Breast epithelium (tissue), 4 donors: ENCODE data around the gene CATSPER1. TPM values are rescaled to one million over a fixed set of nuclear protein-coding genes. Genes with fewer than 3 reads are reported as not detected.
"Not testable (repeated sequence)": the region's sequence is repeated elsewhere in the genome, so short reads cannot be mapped to it uniquely, and the experiment has no call there.

Experiments
- DNase-seq, 2 donors: peaks; one replicate each; pipeline ENCODE4 v3.0.0-alpha.2; 2019; ENCODE audit warnings: low spot score in 2 of 2
- H3K27ac ChIP-seq, 2 donors: fragments of 200-600 bp; sonication (generic) in 1 of 2; one replicate each; pipeline ENCODE4 v1.5.1; 2016 to 2019; ENCODE audit warnings: mild to moderate bottlenecking in 1 of 2
- H3K27me3 ChIP-seq, 2 donors: fragments of 200-600 bp; sonication (generic) in 1 of 2; one replicate each; pipeline versions ENCODE4 v1.5.1 to v1.6.0; 2017 to 2019; ENCODE audit warnings: control low read depth in 1 of 2, mild to moderate bottlenecking in 1 of 2
- H3K36me3 ChIP-seq: fragments of 200-600 bp; one replicate; pipeline ENCODE4 v1.5.1; 2019
- H3K4me1 ChIP-seq, 2 donors: fragments of 200-600 bp; sonication (generic); one replicate each; pipeline ENCODE4 v1.5.1; 2016 to 2019; ENCODE audit warnings: control low read depth in 1 of 2
- H3K4me3 ChIP-seq, 3 donors: fragments of 200-600 bp; sonication (generic); 1 replicate in 2 of 3; 2 replicates in 1 of 3; pipeline ENCODE4 v1.5.1; 2016 to 2019; ENCODE audit warnings: mild to moderate bottlenecking in 3 of 3, moderate library complexity in 2 of 3
- H3K9me3 ChIP-seq, 2 donors: fragments of 200-600 bp; sonication (generic) in 1 of 2; one replicate each; pipeline ENCODE4 v1.5.1; 2016 to 2019; ENCODE audit warnings: control low read depth in 1 of 2
- CTCF ChIP-seq, 3 donors: fragments of 450-650 bp; IDR thresholded peaks; one replicate each; pipeline ENCODE4 v1.5.1; 2016 to 2017; ENCODE audit warnings: antibody characterized with exemption in 3 of 3, mild to moderate bottlenecking in 3 of 3, moderate library complexity in 3 of 3
- POLR2A ChIP-seq: fragments of 450-650 bp; IDR thresholded peaks from one replicate; pipeline ENCODE4 v1.6.1; 2016; ENCODE audit warnings: antibody characterized with exemption, mild to moderate bottlenecking, moderate library complexity
- POLR2AphosphoS5 ChIP-seq, 3 donors: sonication (generic); formaldehyde crosslinking; IDR thresholded peaks; one replicate each; pipeline ENCODE4 v1.6.1; 2017; ENCODE audit warnings: antibody characterized with exemption in 3 of 3
- intact Hi-C: fragments of 100-400 bp; cut with DNase I; formaldehyde crosslinking; loops from one replicate; pipeline ENCODE4 v1.15.1; 2023; ENCODE audit warnings: low total_unique reads
- total RNA-seq, 3 donors: library from RNA; depleted of rRNA; stranded (reverse); fragments of >200 nt; gene quantifications; one replicate each; pipeline ENCODE4 v1.1.0, GENCODE V29; 2016

The CATSPER1 gene
- total RNA-seq, 3 donors from 2014 or later, result 0.32 to 1.3 TPM; not detected in 1

- DNase-seq, result no peak
- Histone ChIP-seq H3K9me3 (no peaks in the 10 kb centered on the region), H3K4me1 (peaks cover 0 to 9% of the 10 kb centered on the region in 2 donors), H3K36me3 (no peaks in the 10 kb centered on the region), H3K4me3 (peak within 1 kb of the TSS in 2 of 3 donors; percentile 38 to 68), H3K27ac (peak within 1 kb of the TSS; percentile 70 to 71), H3K27me3 (peaks cover 0 to 6% of the 10 kb centered on the region in 2 donors)
- intact Hi-C loops, result no loop called here
- TF ChIP-seq CTCF (IDR thresholded peaks at IDR 0.05) (no peak), POLR2AphosphoS5 (IDR thresholded peaks at IDR 0.05) (no peak), POLR2A (no peak)
Observed at GRCh38 chr11:66011785-66012303, 14.4 kb downstream of the CATSPER1 start, which contains the start of gene CST6. Gene CST6 (plus strand): TSS chr11:66012008. CDS start chr11:66012045, 37 bp downstream.

GRCh38 chr11:66011239-66011784 lies 15.0 kb downstream of the CATSPER1 start:
- intact Hi-C loops, result no loop called here
- peak in 1 of 2 donors; percentile 87 for DNase-seq
- H3K9me3 ChIP-seq, result no peaks in the 10 kb centered on the region
- H3K4me1 ChIP-seq, result peaks cover 0 to 9% of the 10 kb centered on the region in 2 donors
- H3K36me3 ChIP-seq, result no peaks in the 10 kb centered on the region
- peak overlapping the region; percentile 70 to 71 for H3K27ac ChIP-seq
- H3K27me3 ChIP-seq, result peaks cover 0 to 6% of the 10 kb centered on the region in 2 donors
- H3K4me3 ChIP-seq, result peak overlapping the region in 2 of 3 donors; percentile 38 to 68
- TF ChIP-seq POLR2AphosphoS5 (IDR thresholded peaks at IDR 0.05) (no peak), POLR2A (no peak), CTCF (IDR thresholded peaks at IDR 0.05) (no peak)

DNA sequence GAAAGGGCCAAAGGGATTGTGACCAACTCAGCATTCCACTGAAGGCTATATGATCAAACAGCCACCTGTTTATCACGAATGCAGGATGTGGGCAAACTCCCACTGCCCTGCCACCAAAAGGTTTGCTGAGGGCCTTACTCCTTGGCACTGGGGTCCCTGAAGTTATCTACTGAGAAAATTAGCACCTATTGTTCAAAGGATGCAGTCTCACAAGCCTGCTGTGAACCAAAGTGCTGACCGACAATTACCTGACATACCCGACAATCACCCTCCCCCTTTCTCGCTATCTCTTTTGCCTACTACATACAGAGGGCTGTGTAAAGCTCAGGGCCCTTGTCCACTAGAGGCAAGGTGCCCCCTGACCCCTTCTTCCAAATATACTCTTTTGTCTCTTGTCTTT lies 16.2 kb downstream of the CATSPER1 start:
- H3K27me3 ChIP-seq, H3K27ac ChIP-seq: not testable (repeated sequence)

GRCh38 chr11:66008468-66009101 lies 17.7 kb downstream of the CATSPER1 start:
- Histone ChIP-seq H3K36me3 (no peaks in the 10 kb centered on the region), H3K9me3 (no peaks in the 10 kb centered on the region), H3K27ac (peak overlapping the region in 1 of 2 donors; percentile 52), H3K4me3 (no peak overlapping the region), H3K27me3 (peaks cover 0 to 6% of the 10 kb centered on the region in 2 donors), H3K4me1 (peaks cover 0 to 10% of the 10 kb centered on the region in 2 donors)
- no peak for DNase-seq
- TF ChIP-seq POLR2A (no peak), CTCF (IDR thresholded peaks at IDR 0.05) (no peak), POLR2AphosphoS5 (IDR thresholded peaks at IDR 0.05) (no peak)
- intact Hi-C loops, result no loop called here

More for the DNA sequence above, 16.2 kb downstream of the CATSPER1 start:
- H3K4me1 ChIP-seq, H3K9me3 ChIP-seq, DNase-seq, H3K4me3 ChIP-seq, intact Hi-C loops, H3K36me3 ChIP-seq: not testable (repeated sequence)

DNA sequence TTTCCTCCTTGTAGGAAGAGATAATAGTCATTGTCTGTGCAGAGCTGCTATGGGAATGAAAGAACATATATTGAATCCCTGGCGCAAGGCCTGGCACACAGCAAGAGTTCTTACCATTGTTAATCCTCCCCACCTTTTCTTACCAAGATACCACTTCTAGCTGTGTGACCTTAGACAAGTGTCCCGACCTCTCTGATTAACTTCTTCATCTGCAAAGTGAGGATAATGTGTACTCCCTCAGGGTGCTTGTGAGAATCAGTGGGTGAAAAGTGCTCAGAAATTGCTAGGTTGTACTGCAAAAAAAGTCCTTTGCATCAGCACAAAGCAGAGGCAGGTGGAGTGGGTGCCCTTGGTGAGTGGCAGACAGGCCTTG lies 18.2 kb downstream of the CATSPER1 start:
- no peaks in the 10 kb centered on the region for H3K9me3 ChIP-seq
- H3K36me3 ChIP-seq, result no peaks in the 10 kb centered on the region
- H3K4me1 ChIP-seq, result peaks cover 0 to 13% of the 10 kb centered on the region in 2 donors
- TF ChIP-seq CTCF (IDR thresholded peaks at IDR 0.05), result no peak
- TF ChIP-seq POLR2A, result no peak
- TF ChIP-seq POLR2AphosphoS5 (IDR thresholded peaks at IDR 0.05), result no peak
- peak overlapping the region in 1 of 2 donors; percentile 52 for H3K27ac ChIP-seq
- intact Hi-C loops, result no loop called here
- DNase-seq, result no peak
- no peak overlapping the region for H3K4me3 ChIP-seq
- H3K27me3 ChIP-seq, result peaks cover 0 to 4% of the 10 kb centered on the region in 2 donors
